ENCODE data around the gene CLEC2D. TPM values are rescaled to one million over a fixed set of nuclear protein-coding genes. Genes with fewer than 3 reads are reported as not detected.

Gene CLEC2D
- total and polyA plus RNA-seq, 4 donors, result 0.16 to 3.7 (median 3.0) TPM

DNA sequence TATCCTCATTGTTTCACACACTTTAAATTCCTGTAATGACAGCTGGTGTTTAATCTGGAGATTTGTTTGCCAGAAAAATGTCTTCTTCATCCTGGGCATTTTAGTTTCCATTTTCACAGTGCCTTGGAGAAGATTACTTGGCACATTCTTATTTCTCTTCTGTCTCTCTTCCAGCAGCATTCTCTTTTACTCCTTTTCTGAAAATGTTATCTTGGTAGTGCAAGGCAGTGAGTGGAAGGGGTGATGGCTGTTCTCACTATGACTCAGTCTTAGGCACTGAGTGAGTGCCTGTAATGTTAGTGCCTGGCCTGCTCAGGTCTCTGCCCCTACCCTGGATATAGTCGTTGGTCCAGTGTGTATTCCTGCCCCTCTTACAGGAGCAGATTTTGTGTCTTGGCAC lies 50.3 kb downstream of the CLEC2D start:
- Histone ChIP-seq H3K4me3 (ENCODE audit: low read depth in 1 of 3, low read length in 3 of 3) (no peak overlapping the region), H3K4me1 (ENCODE audit: control insufficient read depth in 4 of 4, insufficient read depth in 4 of 4, low read length in 3 of 4) (no peaks in the 10 kb centered on the region), H3K27ac (ENCODE audit: low read depth in 1 of 2, low read length in 2 of 2) (no peak overlapping the region), H3K9me3 (ENCODE audit: control insufficient read depth in 4 of 4, low read length in 3 of 4) (no peaks in the 10 kb centered on the region), H3K9ac (ENCODE audit: low read depth in 1 of 2, low read length in 2 of 2) (no peak overlapping the region), H3K27me3 (ENCODE audit: control insufficient read depth in 4 of 4, insufficient read depth in 4 of 4, low read length in 3 of 4) (peaks cover 0 to 5% (median under 1%) of the 10 kb centered on the region in 4 donors), H3K36me3 (ENCODE audit: control insufficient read depth in 4 of 4, insufficient read depth in 3 of 4, low read depth in 1 of 4, low read length in 3 of 4) (no peaks in the 10 kb centered on the region)
- WGBS, result 80% methylated on average over 1 of the region's 1 CpG
- TF ChIP-seq, protein P1, sequence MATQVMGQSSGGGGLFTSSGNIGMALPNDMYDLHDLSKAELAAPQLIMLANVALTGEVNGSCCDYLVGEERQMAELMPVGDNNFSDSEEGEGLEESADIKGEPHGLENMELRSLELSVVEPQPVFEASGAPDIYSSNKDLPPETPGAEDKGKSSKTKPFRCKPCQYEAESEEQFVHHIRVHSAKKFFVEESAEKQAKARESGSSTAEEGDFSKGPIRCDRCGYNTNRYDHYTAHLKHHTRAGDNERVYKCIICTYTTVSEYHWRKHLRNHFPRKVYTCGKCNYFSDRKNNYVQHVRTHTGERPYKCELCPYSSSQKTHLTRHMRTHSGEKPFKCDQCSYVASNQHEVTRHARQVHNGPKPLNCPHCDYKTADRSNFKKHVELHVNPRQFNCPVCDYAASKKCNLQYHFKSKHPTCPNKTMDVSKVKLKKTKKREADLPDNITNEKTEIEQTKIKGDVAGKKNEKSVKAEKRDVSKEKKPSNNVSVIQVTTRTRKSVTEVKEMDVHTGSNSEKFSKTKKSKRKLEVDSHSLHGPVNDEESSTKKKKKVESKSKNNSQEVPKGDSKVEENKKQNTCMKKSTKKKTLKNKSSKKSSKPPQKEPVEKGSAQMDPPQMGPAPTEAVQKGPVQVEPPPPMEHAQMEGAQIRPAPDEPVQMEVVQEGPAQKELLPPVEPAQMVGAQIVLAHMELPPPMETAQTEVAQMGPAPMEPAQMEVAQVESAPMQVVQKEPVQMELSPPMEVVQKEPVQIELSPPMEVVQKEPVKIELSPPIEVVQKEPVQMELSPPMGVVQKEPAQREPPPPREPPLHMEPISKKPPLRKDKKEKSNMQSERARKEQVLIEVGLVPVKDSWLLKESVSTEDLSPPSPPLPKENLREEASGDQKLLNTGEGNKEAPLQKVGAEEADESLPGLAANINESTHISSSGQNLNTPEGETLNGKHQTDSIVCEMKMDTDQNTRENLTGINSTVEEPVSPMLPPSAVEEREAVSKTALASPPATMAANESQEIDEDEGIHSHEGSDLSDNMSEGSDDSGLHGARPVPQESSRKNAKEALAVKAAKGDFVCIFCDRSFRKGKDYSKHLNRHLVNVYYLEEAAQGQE (IDR thresholded peaks at IDR 0.05), result no peak
- TF ChIP-seq FOXA1 (IDR thresholded peaks at IDR 0.05) (no peak), RAD21 (IDR thresholded peaks at IDR 0.05) (no peak), ATF3 (IDR thresholded peaks at IDR 0.05) (no peak), HNF4G (IDR thresholded peaks at IDR 0.05) (no peak), EGR1 (IDR thresholded peaks at IDR 0.05; ENCODE audit: low read depth in 2 of 2) (no peak), CTCF (IDR thresholded peaks at IDR 0.05; ENCODE audit: low read depth, low read length, missing input control) (no peak), NR2F2 (IDR thresholded peaks at IDR 0.05) (no peak), FOXA2 (IDR thresholded peaks at IDR 0.05) (no peak), ZBTB33 (IDR thresholded peaks at IDR 0.05) (no peak)
- DNase-seq (ENCODE audit: low spot score), result no peak

- Histone ChIP-seq H3K36me3 (ENCODE audit: control insufficient read depth in 4 of 4, insufficient read depth in 3 of 4, low read depth in 1 of 4, low read length in 3 of 4) (no peaks in the 10 kb centered on the region), H3K9me3 (ENCODE audit: control insufficient read depth in 4 of 4, low read length in 3 of 4) (no peaks in the 10 kb centered on the region), H3K9ac (ENCODE audit: low read depth in 1 of 2, low read length in 2 of 2) (no peak overlapping the region), H3K4me3 (ENCODE audit: low read depth in 1 of 3, low read length in 3 of 3) (no peak overlapping the region), H3K27ac (ENCODE audit: low read depth in 1 of 2, low read length in 2 of 2) (no peak overlapping the region), H3K27me3 (ENCODE audit: control insufficient read depth in 4 of 4, insufficient read depth in 4 of 4, low read length in 3 of 4) (peaks cover 0 to 5% (median under 1%) of the 10 kb centered on the region in 4 donors), H3K4me1 (ENCODE audit: control insufficient read depth in 4 of 4, insufficient read depth in 4 of 4, low read length in 3 of 4) (no peaks in the 10 kb centered on the region)
- 80% methylated on average over 5 of the region's 5 CpGs for WGBS
- TF ChIP-seq MAX (IDR thresholded peaks at IDR 0.05) (no peak), YY1 (IDR thresholded peaks at IDR 0.05) (no peak), GABPA (IDR thresholded peaks at IDR 0.05 in 1 of 2, conservative IDR thresholded peaks at IDR 0.05 in 1 of 2) (no peak), RAD21 (IDR thresholded peaks at IDR 0.05) (no peak), RXRA (IDR thresholded peaks at IDR 0.05) (no peak)
- DNase-seq (ENCODE audit: low spot score), result no peak
These were observed 52.0 kb downstream of the CLEC2D start for GRCh38 chr12:9721394-9722092.

All from liver (tissue), 9 donors.